ENCODE results near the gene KMT2C.
"Not testable (repeated sequence)": the region's sequence is repeated elsewhere in the genome, so short reads cannot be mapped to it uniquely, and the experiment has no call there.

KMT2C gene

GRCh38 chr7:152284998-152285397, 150.8 kb downstream of the KMT2C start:
- H3K27ac ChIP-seq (ENCODE audit: insufficient read depth, low read length, poor library complexity, severe bottlenecking); H3K27me3 ChIP-seq (replicated peaks; ENCODE audit: control insufficient read depth, insufficient read depth, low read length, poor library complexity, severe bottlenecking): not testable (repeated sequence)

GRCh38 chr7:152277687-152278086, 158.1 kb downstream of the KMT2C start:
- not testable (repeated sequence) for H3K27me3 ChIP-seq (replicated peaks; ENCODE audit: control insufficient read depth, insufficient read depth, low read length, poor library complexity, severe bottlenecking); H3K4me3 ChIP-seq (ENCODE audit: insufficient read depth, low read depth, low read length, poor library complexity, severe bottlenecking); H3K9me3 ChIP-seq (ENCODE audit: control insufficient read depth, low read length); H3K4me1 ChIP-seq (ENCODE audit: control insufficient read depth, insufficient read depth, low read length, poor library complexity, severe bottlenecking); H3K36me3 ChIP-seq (ENCODE audit: control insufficient read depth, insufficient read depth, low read length); DNase-seq; H3K27ac ChIP-seq (ENCODE audit: insufficient read depth, low read length, poor library complexity, severe bottlenecking)

More at GRCh38 chr7:152284998-152285397, 150.8 kb downstream of the KMT2C start:
- H3K9me3 ChIP-seq (ENCODE audit: control insufficient read depth, low read length); H3K4me3 ChIP-seq (ENCODE audit: insufficient read depth, low read depth, low read length, poor library complexity, severe bottlenecking); H3K36me3 ChIP-seq (ENCODE audit: control insufficient read depth, insufficient read depth, low read length); DNase-seq; H3K4me1 ChIP-seq (ENCODE audit: control insufficient read depth, insufficient read depth, low read length, poor library complexity, severe bottlenecking): not testable (repeated sequence)

- not testable (repeated sequence) for H3K36me3 ChIP-seq (ENCODE audit: control insufficient read depth, insufficient read depth, low read length); H3K4me1 ChIP-seq (ENCODE audit: control insufficient read depth, insufficient read depth, low read length, poor library complexity, severe bottlenecking); H3K27ac ChIP-seq (ENCODE audit: insufficient read depth, low read length, poor library complexity, severe bottlenecking); H3K9me3 ChIP-seq (ENCODE audit: control insufficient read depth, low read length); H3K4me3 ChIP-seq (ENCODE audit: insufficient read depth, low read depth, low read length, poor library complexity, severe bottlenecking); H3K27me3 ChIP-seq (replicated peaks; ENCODE audit: control insufficient read depth, insufficient read depth, low read length, poor library complexity, severe bottlenecking); DNase-seq
Measured at GRCh38 chr7:152270427-152270826, 165.4 kb downstream of the KMT2C start.

- H3K4me3 ChIP-seq (ENCODE audit: insufficient read depth, low read depth, low read length, poor library complexity, severe bottlenecking); H3K27me3 ChIP-seq (replicated peaks; ENCODE audit: control insufficient read depth, insufficient read depth, low read length, poor library complexity, severe bottlenecking); H3K27ac ChIP-seq (ENCODE audit: insufficient read depth, low read length, poor library complexity, severe bottlenecking); DNase-seq; H3K4me1 ChIP-seq (ENCODE audit: control insufficient read depth, insufficient read depth, low read length, poor library complexity, severe bottlenecking); H3K9me3 ChIP-seq (ENCODE audit: control insufficient read depth, low read length); H3K36me3 ChIP-seq (ENCODE audit: control insufficient read depth, insufficient read depth, low read length): not testable (repeated sequence)
Measured at GRCh38 chr7:152266859-152267258, 168.9 kb downstream of the KMT2C start.

GRCh38 chr7:152264915-152265314, 170.9 kb downstream of the KMT2C start:
- not testable (repeated sequence) for DNase-seq; H3K27me3 ChIP-seq (replicated peaks; ENCODE audit: control insufficient read depth, insufficient read depth, low read length, poor library complexity, severe bottlenecking); H3K27ac ChIP-seq (ENCODE audit: insufficient read depth, low read length, poor library complexity, severe bottlenecking); H3K9me3 ChIP-seq (ENCODE audit: control insufficient read depth, low read length); H3K4me3 ChIP-seq (ENCODE audit: insufficient read depth, low read depth, low read length, poor library complexity, severe bottlenecking); H3K4me1 ChIP-seq (ENCODE audit: control insufficient read depth, insufficient read depth, low read length, poor library complexity, severe bottlenecking); H3K36me3 ChIP-seq (ENCODE audit: control insufficient read depth, insufficient read depth, low read length)

GRCh38 chr7:152262146-152262545, 173.7 kb downstream of the KMT2C start:
- DNase-seq; H3K4me1 ChIP-seq (ENCODE audit: control insufficient read depth, insufficient read depth, low read length, poor library complexity, severe bottlenecking): not testable (repeated sequence)

GRCh38 chr7:152259645-152260044, 176.2 kb downstream of the KMT2C start:
- not testable (repeated sequence) for DNase-seq; H3K36me3 ChIP-seq (ENCODE audit: control insufficient read depth, insufficient read depth, low read length); H3K9me3 ChIP-seq (ENCODE audit: control insufficient read depth, low read length); H3K4me3 ChIP-seq (ENCODE audit: insufficient read depth, low read depth, low read length, poor library complexity, severe bottlenecking); H3K27ac ChIP-seq (ENCODE audit: insufficient read depth, low read length, poor library complexity, severe bottlenecking); H3K4me1 ChIP-seq (ENCODE audit: control insufficient read depth, insufficient read depth, low read length, poor library complexity, severe bottlenecking); H3K27me3 ChIP-seq (replicated peaks; ENCODE audit: control insufficient read depth, insufficient read depth, low read length, poor library complexity, severe bottlenecking)

More at GRCh38 chr7:152262146-152262545, 173.7 kb downstream of the KMT2C start:
- not testable (repeated sequence) for H3K4me3 ChIP-seq (ENCODE audit: insufficient read depth, low read depth, low read length, poor library complexity, severe bottlenecking); H3K9me3 ChIP-seq (ENCODE audit: control insufficient read depth, low read length); H3K27ac ChIP-seq (ENCODE audit: insufficient read depth, low read length, poor library complexity, severe bottlenecking); H3K27me3 ChIP-seq (replicated peaks; ENCODE audit: control insufficient read depth, insufficient read depth, low read length, poor library complexity, severe bottlenecking); H3K36me3 ChIP-seq (ENCODE audit: control insufficient read depth, insufficient read depth, low read length)

- not testable (repeated sequence) for H3K4me1 ChIP-seq (ENCODE audit: control insufficient read depth, insufficient read depth, low read length, poor library complexity, severe bottlenecking); H3K27ac ChIP-seq (ENCODE audit: insufficient read depth, low read length, poor library complexity, severe bottlenecking); DNase-seq; H3K9me3 ChIP-seq (ENCODE audit: control insufficient read depth, low read length); H3K4me3 ChIP-seq (ENCODE audit: insufficient read depth, low read depth, low read length, poor library complexity, severe bottlenecking); H3K27me3 ChIP-seq (replicated peaks; ENCODE audit: control insufficient read depth, insufficient read depth, low read length, poor library complexity, severe bottlenecking)
- H3K36me3 ChIP-seq (ENCODE audit: control insufficient read depth, insufficient read depth, low read length), result peaks cover 14% of the 10 kb centered on the region
Measured at GRCh38 chr7:152247851-152248250, 188.0 kb downstream of the KMT2C start.

GRCh38 chr7:152245417-152245816, 190.4 kb downstream of the KMT2C start:
- H3K4me1 ChIP-seq (ENCODE audit: control insufficient read depth, insufficient read depth, low read length, poor library complexity, severe bottlenecking); H3K9me3 ChIP-seq (ENCODE audit: control insufficient read depth, low read length); H3K27ac ChIP-seq (ENCODE audit: insufficient read depth, low read length, poor library complexity, severe bottlenecking); DNase-seq; H3K36me3 ChIP-seq (ENCODE audit: control insufficient read depth, insufficient read depth, low read length); H3K27me3 ChIP-seq (replicated peaks; ENCODE audit: control insufficient read depth, insufficient read depth, low read length, poor library complexity, severe bottlenecking); H3K4me3 ChIP-seq (ENCODE audit: insufficient read depth, low read depth, low read length, poor library complexity, severe bottlenecking): not testable (repeated sequence)

- H3K27ac ChIP-seq (ENCODE audit: insufficient read depth, low read length, poor library complexity, severe bottlenecking); H3K9me3 ChIP-seq (ENCODE audit: control insufficient read depth, low read length); H3K27me3 ChIP-seq (replicated peaks; ENCODE audit: control insufficient read depth, insufficient read depth, low read length, poor library complexity, severe bottlenecking); H3K4me3 ChIP-seq (ENCODE audit: insufficient read depth, low read depth, low read length, poor library complexity, severe bottlenecking); H3K36me3 ChIP-seq (ENCODE audit: control insufficient read depth, insufficient read depth, low read length); H3K4me1 ChIP-seq (ENCODE audit: control insufficient read depth, insufficient read depth, low read length, poor library complexity, severe bottlenecking); DNase-seq: not testable (repeated sequence)
Measured at GRCh38 chr7:152243464-152243863, 192.3 kb downstream of the KMT2C start.

GRCh38 chr7:152241301-152241700, 194.5 kb downstream of the KMT2C start:
- not testable (repeated sequence) for H3K27ac ChIP-seq (ENCODE audit: insufficient read depth, low read length, poor library complexity, severe bottlenecking); H3K4me3 ChIP-seq (ENCODE audit: insufficient read depth, low read depth, low read length, poor library complexity, severe bottlenecking); H3K4me1 ChIP-seq (ENCODE audit: control insufficient read depth, insufficient read depth, low read length, poor library complexity, severe bottlenecking); DNase-seq; H3K9me3 ChIP-seq (ENCODE audit: control insufficient read depth, low read length); H3K27me3 ChIP-seq (replicated peaks; ENCODE audit: control insufficient read depth, insufficient read depth, low read length, poor library complexity, severe bottlenecking); H3K36me3 ChIP-seq (ENCODE audit: control insufficient read depth, insufficient read depth, low read length)

Measured in effector memory CD4-positive, alpha-beta T cell (primary cell).